ENCODE results near the gene CDK6. TPM values are rescaled to one million over a fixed set of nuclear protein-coding genes. Genes with fewer than 3 reads are reported as not detected.
"Not testable (repeated sequence)": the region's sequence is repeated elsewhere in the genome, so short reads cannot be mapped to it uniquely, and the experiment has no call there.

Gene CDK6
- total RNA-seq, 1 experiment from 2014 or later: 73.4 TPM

GRCh38 chr7:92629779-92630178 lies 206.6 kb downstream of the CDK6 start:
- DNase-seq (ENCODE audit: low read depth): no peak

- no peak for DNase-seq (ENCODE audit: low read depth)
Observed at GRCh38 chr7:92627956-92628355, 208.4 kb downstream of the CDK6 start.

GRCh38 chr7:92626281-92626809 lies 210.0 kb downstream of the CDK6 start:
- no peak for DNase-seq (ENCODE audit: low read depth)

- peak; percentile 85 for DNase-seq (ENCODE audit: low read depth)
Observed at GRCh38 chr7:92625617-92626016, 210.8 kb downstream of the CDK6 start.

- no peak for DNase-seq (ENCODE audit: low read depth)
Observed at GRCh38 chr7:92624298-92624996, 211.9 kb downstream of the CDK6 start.

GRCh38 chr7:92623544-92623943 lies 212.8 kb downstream of the CDK6 start:
- DNase-seq (ENCODE audit: low read depth): no peak

GRCh38 chr7:92622685-92623084 lies 213.7 kb downstream of the CDK6 start:
- no peak for DNase-seq (ENCODE audit: low read depth)

GRCh38 chr7:92622030-92622429 lies 214.3 kb downstream of the CDK6 start:
- DNase-seq (ENCODE audit: low read depth): no peak

- DNase-seq (ENCODE audit: low read depth): peak; percentile 45
Observed at GRCh38 chr7:92621561-92622023, 214.8 kb downstream of the CDK6 start.

GRCh38 chr7:92621026-92621540 lies 215.3 kb downstream of the CDK6 start:
- peak; percentile 83 for DNase-seq (ENCODE audit: low read depth)

GRCh38 chr7:92615861-92616260 lies 220.5 kb downstream of the CDK6 start:
- DNase-seq (ENCODE audit: low read depth): no peak

- no peak for DNase-seq (ENCODE audit: low read depth)
Observed at GRCh38 chr7:92614660-92615174, 221.7 kb downstream of the CDK6 start.

- DNase-seq (ENCODE audit: low read depth): no peak
Observed at GRCh38 chr7:92613720-92614119, 222.7 kb downstream of the CDK6 start.

- DNase-seq (ENCODE audit: low read depth): no peak
Observed at GRCh38 chr7:92613214-92613613, 223.2 kb downstream of the CDK6 start.

GRCh38 chr7:92612501-92612900 lies 223.9 kb downstream of the CDK6 start:
- no peak for DNase-seq (ENCODE audit: low read depth)

- DNase-seq (ENCODE audit: low read depth): no peak
Observed at GRCh38 chr7:92611735-92612134, 224.6 kb downstream of the CDK6 start.

- peak; percentile 35 for DNase-seq (ENCODE audit: low read depth)
Observed at GRCh38 chr7:92609921-92610518, 226.4 kb downstream of the CDK6 start.

GRCh38 chr7:92608380-92609322 lies 227.7 kb downstream of the CDK6 start:
- DNase-seq (ENCODE audit: low read depth): no peak

GRCh38 chr7:92606985-92607384 lies 229.4 kb downstream of the CDK6 start:
- no peak for DNase-seq (ENCODE audit: low read depth)

- not testable (repeated sequence) for DNase-seq (ENCODE audit: low read depth)
Observed at GRCh38 chr7:92604517-92604916, 231.9 kb downstream of the CDK6 start.

- no peak for DNase-seq (ENCODE audit: low read depth)
Observed at GRCh38 chr7:92603089-92603445, 233.3 kb downstream of the CDK6 start.
